Measurements from ENCODE around the gene CTRL.
"Not testable (repeated sequence)": the region's sequence is repeated elsewhere in the genome, so short reads cannot be mapped to it uniquely, and the experiment has no call there.

CTRL gene

GRCh38 chr16:67931712-67932461 is at the start of gene CTRL:
Gene CTRL, minus strand, starts transcription at chr16:67931862. Its CDS starts 10 bp downstream, at chr16:67931852.
- DNase-seq: no peak

GRCh38 chr16:67979955-67980678 is 48.5 kb upstream of the CTRL start, which contains the start of gene DPEP3:
Gene DPEP3, minus strand, starts transcription at chr16:67980499. Its CDS starts 119 bp downstream, at chr16:67980380.
- no peak for DNase-seq

DNA sequence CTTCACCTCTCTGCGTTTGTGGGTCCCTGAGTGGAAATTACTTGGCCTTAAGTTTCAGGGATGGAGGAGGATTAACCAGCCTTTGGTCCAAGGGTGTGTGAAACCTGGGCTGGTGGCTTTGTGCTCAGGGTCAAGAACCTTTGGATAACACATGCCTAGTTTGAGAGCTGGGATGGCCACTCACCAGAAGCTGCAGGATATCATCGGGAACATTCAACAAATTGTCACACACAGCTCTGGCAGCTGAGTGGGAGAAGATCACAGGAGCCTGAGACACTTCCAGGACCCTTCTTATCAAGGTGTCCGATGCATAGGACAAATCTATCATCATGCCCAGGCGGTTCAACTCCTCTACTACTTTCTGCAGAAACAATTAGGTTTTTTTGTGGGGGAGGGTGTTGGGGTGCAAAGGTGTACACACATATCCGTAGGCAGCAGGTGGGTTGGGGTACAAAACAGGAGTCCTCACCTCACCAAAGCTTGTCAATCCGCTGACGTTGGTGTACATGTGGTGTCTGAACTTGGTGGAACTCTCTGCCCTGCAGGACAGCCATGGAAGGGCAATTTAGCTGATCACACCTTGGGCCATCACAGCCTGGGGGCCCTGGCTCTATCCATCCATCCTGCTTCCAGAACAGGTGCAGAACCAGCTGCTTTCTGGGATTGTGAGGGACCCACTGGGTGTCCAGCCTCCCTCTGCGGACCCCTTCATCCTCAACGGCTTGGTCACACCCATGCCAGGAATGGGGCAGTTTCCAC is 46.0 kb upstream of the CTRL start:
- no peak for DNase-seq

DNA sequence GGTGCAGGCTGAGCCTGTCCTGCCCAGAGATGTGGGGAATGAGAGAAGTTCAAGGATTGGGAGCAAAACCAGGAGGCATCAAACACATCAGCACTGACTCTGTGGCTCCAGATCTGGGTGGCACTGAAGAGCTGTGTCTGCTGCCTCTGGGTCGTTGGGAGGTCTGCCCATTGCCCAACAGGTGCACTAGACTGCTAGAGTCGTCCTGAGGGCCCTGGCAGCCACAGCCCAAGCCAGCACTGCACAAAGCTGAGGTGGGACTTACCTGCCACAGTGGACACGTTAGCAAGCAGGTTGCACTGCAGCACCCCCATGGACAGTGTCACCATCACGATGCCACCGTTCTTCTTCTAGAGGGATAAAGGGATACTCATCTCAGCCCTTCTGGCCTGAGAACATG is 45.3 kb upstream of the CTRL start:
- DNase-seq: no peak

- no peak for DNase-seq
These were observed 44.5 kb upstream of the CTRL start for GRCh38 chr16:67976205-67976604.

DNA sequence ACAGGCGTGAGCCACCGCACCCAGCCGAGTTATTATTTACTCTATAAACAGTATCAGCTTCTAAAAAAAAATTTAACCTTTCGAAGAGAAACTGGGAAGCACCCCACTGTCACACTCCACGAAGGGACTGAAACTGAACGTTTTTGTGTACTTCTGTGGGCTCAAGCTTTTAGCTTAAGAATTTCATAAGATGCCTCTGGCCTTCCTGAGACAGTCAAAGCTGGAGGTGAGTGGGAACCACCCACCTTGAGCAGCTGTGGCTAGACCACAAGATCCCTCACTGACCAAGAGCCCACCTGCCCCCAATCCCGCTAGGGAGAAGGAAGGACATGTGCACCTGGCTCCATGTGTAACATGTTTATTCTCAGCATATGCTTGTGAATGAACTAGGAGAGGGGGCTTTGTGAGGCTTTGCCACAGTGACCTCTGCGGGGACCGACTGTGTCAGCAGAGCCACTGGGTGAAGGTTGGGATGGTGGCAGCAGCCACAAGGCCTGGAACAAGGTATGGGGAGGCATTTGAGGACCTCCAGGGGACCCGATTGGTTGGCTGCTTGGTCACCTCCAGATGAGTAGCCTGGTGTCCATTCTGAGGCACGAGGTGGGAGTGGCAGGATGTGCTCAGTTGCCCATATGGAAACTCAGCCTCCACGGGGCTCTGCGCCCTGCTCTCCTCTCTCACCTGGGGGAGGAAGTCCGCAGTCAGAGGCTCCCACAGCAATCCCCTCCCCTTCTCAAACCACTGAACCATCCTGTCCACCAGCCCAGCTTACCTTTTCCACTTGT is 43.9 kb upstream of the CTRL start:
- no peak for DNase-seq

DNA sequence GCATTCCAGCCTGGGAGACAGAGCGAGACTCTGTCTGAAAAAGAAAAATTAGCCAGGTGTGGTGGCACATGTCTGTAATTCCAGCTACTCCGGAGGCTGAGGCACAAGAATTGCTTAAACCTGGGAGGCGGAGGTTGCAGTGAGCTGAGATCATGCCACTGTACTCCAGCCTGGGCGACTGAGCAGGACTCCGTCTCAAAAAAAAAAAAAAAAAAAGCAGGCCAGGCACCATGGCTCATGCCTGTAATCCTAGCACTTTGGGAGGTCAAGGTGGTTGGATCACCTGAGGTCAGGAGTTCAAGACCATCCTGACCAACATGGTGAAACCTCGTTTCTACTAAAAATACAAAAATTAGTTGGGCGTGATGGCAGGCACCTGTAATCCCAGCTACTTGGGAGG is 40.6 kb upstream of the CTRL start:
- not testable (repeated sequence) for DNase-seq

DNA sequence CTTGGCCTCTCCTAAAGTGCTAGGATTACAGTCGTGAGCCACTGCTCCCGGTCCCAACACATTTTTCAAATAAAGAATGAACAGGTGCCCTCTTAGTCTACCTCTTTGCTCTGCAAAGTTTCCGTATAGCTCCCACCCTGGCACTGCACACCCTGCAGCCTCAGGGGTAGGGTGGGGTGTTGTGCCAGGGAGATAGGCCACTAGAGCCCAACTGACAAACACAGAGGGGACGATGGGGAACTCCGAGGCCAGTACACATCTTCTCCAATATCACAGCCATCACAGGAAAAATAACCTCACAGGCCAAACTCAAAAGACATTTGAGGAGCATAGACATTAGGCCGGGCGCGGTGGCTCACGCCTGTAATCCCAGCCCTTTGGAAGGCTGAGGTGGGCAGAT is 39.4 kb upstream of the CTRL start:
- no peak for DNase-seq

- DNase-seq: no peak
These were observed 37.8 kb upstream of the CTRL start for GRCh38 chr16:67969254-67970039.

DNA sequence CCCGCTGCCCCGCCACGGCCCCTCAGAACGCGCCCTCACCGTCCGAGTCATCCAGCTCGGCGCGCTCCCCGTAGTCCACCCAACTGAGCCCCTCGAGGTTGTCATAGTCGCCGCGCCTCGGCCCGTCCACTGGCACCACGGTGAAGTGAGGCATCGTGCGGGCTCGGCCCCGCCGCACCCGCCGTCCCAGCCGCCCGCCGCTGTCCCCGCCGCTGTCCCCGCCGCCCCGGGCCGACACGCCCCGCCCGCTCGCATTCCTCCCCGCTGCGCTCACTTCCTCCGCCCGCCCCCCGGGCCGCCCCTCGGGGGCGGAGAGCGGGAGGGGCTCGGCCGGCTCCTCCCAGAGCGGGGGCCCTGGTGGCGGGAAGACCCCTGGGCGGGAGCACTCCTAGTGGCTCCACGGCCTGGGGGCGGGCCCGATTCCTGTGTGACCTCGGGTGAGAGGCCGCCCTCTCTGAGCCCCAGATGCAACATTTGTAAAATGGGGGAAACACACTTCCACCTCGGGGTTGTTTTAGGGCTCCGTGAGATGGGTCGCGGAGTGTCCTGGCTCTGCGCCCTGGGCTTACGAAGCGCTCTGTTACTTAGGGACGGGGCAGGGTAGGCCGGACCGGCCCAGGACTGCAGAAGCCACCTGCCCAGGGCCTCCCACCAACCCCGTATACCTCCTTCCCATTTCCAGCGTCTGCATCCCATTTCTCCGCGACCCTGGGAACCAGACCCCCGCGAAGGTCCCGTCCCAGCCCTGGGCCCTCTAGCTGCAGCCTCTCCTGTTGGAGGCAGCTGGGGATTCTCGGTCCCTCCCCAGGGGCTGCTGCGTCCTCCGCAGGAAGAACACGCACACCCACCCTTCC is 37.0 kb upstream of the CTRL start, which contains the start of gene SLC12A4:
SLC12A4 (minus strand) TSS at position 238 of the 854 bp plus-strand sequence; CDS start at position 154, 84 bp downstream.
- DNase-seq: peak; percentile 37

GRCh38 chr16:67967958-67968399 is 36.3 kb upstream of the CTRL start:
- no peak for DNase-seq

GRCh38 chr16:67967183-67967957 is 35.7 kb upstream of the CTRL start:
- no peak for DNase-seq

- DNase-seq: no peak
These were observed 35.0 kb upstream of the CTRL start for GRCh38 chr16:67966549-67967182.

GRCh38 chr16:67965668-67966548 is 34.2 kb upstream of the CTRL start:
- no peak for DNase-seq

DNA sequence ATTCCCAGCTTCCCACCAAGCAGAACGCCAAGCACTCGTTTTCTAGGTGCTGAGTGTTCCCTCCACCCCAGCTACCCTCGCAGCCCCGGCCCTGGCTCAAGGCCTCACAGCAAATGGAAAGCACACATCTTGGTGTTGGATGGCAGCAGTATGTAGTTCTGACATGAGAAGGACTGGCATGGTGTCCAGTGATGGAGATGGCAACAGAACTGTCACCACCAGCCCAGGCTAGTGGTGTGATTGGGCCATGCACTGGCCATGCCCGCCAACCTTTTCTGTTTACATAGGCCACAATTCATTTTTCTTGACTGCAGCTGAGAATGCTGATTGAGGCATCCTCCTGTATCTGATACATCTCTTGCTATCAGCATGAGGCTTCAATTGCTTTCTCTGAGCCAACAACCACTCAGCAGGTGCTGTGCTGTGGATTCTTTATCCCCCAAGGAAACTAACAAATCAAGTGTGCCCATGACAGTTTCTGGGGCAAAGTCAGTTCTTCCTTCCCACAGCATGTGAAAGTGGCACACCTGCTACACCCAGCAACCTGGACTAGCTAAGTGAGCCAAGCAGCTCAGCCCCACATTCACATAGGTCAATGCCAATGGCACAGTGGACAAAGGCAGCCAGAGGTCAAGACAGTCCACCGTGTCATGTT is 32.9 kb upstream of the CTRL start:
- no peak for DNase-seq

DNA sequence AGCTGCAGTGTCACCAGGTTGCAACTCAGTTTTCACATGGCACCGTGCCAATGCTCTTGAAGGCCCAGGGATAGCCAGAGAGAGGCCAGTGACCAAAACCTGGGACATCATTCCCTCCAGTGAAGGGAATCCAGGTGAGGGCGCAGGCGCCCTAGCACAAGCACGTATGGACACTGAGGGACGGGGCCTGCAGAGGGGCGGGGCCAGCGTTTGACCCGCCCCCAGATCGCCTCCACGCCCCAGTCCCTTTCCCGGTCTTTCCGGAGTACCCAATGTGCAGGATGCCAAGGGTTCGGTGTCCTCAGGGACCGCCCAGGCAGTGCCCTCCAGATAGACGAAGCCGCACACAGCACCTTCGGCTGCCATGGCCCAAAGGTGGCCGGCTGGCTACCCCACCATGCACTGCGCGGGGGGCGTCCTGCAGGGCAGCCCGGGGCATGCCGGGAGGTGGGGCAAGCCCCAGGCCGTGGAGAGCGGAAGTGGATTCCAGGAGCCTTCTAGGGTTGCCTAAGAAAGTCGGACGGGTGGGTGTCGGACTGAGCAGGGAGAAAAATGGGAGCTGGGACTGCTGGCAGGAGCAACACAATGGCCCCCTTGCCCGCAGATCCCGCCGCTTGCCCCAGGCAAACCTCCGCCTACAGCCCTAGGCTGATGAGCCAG is 32.1 kb upstream of the CTRL start:
- DNase-seq: no peak

- DNase-seq: no peak
These were observed 31.6 kb upstream of the CTRL start for GRCh38 chr16:67963292-67963661.

Measured in GOT3 (cell line).